ENCODE results near the gene ODC1.

ODC1 gene

GRCh38 chr2:10452312-10452711 lies 4.2 kb upstream of the ODC1 start:
- H3K36me3 ChIP-seq (ENCODE audit: control insufficient read depth in 1 of 2, insufficient read depth in 2 of 2, low read depth in 1 of 2, low read length in 2 of 2) = no peaks in the 10 kb centered on the region
- no peak overlapping the region for H2BK12ac ChIP-seq (ENCODE audit: low read length in 2 of 2)
- H3K4me1 ChIP-seq (ENCODE audit: control insufficient read depth, insufficient read depth, low read depth, low read length) = peaks cover 21% of the 10 kb centered on the region
- H3K23ac ChIP-seq (ENCODE audit: low read length in 2 of 2) = no peak overlapping the region
- H4K91ac ChIP-seq (ENCODE audit: low read length) = no peak overlapping the region
- no peak overlapping the region for H2BK5ac ChIP-seq (ENCODE audit: low read depth, low read length, poor library complexity, severe bottlenecking)
- H2AFZ ChIP-seq (ENCODE audit: low read depth, low read length) = no peak overlapping the region
- DNase-seq = peak; percentile 64
- no peaks in the 10 kb centered on the region for H3K27me3 ChIP-seq (ENCODE audit: control insufficient read depth in 1 of 2, insufficient read depth in 1 of 2, low read length in 2 of 2)
- no peak overlapping the region for H3K4me2 ChIP-seq (ENCODE audit: low read length, poor library complexity, severe bottlenecking)
- no peak overlapping the region for H3K18ac ChIP-seq (ENCODE audit: low read depth in 1 of 2, low read length in 2 of 2)
- no peak overlapping the region for H2BK120ac ChIP-seq (ENCODE audit: low read depth, low read length)
- H3K14ac ChIP-seq (ENCODE audit: low read length in 2 of 2) = no peak overlapping the region
- WGBS = 59% methylated on average over 3 of the region's 3 CpGs
- no peak overlapping the region for H3K4ac ChIP-seq (ENCODE audit: low read depth in 1 of 2, low read length in 2 of 2)
- H4K8ac ChIP-seq (ENCODE audit: low read length) = no peak overlapping the region
- H3K9me3 ChIP-seq (ENCODE audit: control insufficient read depth, low read length) = no peaks in the 10 kb centered on the region
- H2AK5ac ChIP-seq (ENCODE audit: low read length, severe bottlenecking) = no peak overlapping the region
- no peak overlapping the region for H2BK15ac ChIP-seq (ENCODE audit: low read depth, poor library complexity, severe bottlenecking)
- H3K4me3 ChIP-seq (ENCODE audit: insufficient read depth in 1 of 2, low read depth in 1 of 2, low read length in 2 of 2) = no peak overlapping the region
- no peak overlapping the region for H3K9ac ChIP-seq (ENCODE audit: low read length)
- H3K27ac ChIP-seq (ENCODE audit: low read length, poor library complexity, severe bottlenecking) = no peak overlapping the region
- peaks cover 2% of the 10 kb centered on the region for H3K79me1 ChIP-seq (replicated peaks; ENCODE audit: low read length, poor library complexity, severe bottlenecking)

GRCh38 chr2:10451819-10452218 lies 3.7 kb upstream of the ODC1 start:
- no peak overlapping the region for H3K4ac ChIP-seq (ENCODE audit: low read depth in 1 of 2, low read length in 2 of 2)

GRCh38 chr2:10449838-10450691 lies 1.9 kb upstream of the ODC1 start:
- no peak overlapping the region for H3K27ac ChIP-seq (ENCODE audit: low read length, poor library complexity, severe bottlenecking)
- DNase-seq = no peak
- H2AFZ ChIP-seq (ENCODE audit: low read depth, low read length) = no peak overlapping the region
- H3K27me3 ChIP-seq (ENCODE audit: control insufficient read depth in 1 of 2, insufficient read depth in 1 of 2, low read length in 2 of 2) = no peaks in the 10 kb centered on the region
- no peak overlapping the region for H2BK12ac ChIP-seq (ENCODE audit: low read length in 2 of 2)
- H3K4me2 ChIP-seq (ENCODE audit: low read length, poor library complexity, severe bottlenecking) = no peak overlapping the region
- H3K36me3 ChIP-seq (ENCODE audit: control insufficient read depth in 1 of 2, insufficient read depth in 2 of 2, low read depth in 1 of 2, low read length in 2 of 2) = no peaks in the 10 kb centered on the region
- H3K9ac ChIP-seq (ENCODE audit: low read length) = no peak overlapping the region
- H2BK5ac ChIP-seq (ENCODE audit: low read depth, low read length, poor library complexity, severe bottlenecking) = no peak overlapping the region
- peak overlapping the region; percentile 42 for H2AK5ac ChIP-seq (ENCODE audit: low read length, severe bottlenecking)
- peaks cover 26% of the 10 kb centered on the region for H3K4me1 ChIP-seq (ENCODE audit: control insufficient read depth, insufficient read depth, low read depth, low read length)
- peaks cover 2% of the 10 kb centered on the region for H3K79me1 ChIP-seq (replicated peaks; ENCODE audit: low read length, poor library complexity, severe bottlenecking)
- H3K14ac ChIP-seq (ENCODE audit: low read length in 2 of 2) = no peak overlapping the region
- peak overlapping the region in 1 of 2 experiments; percentile 91 for H3K4me3 ChIP-seq (ENCODE audit: insufficient read depth in 1 of 2, low read depth in 1 of 2, low read length in 2 of 2)
- H3K4ac ChIP-seq (ENCODE audit: low read depth in 1 of 2, low read length in 2 of 2) = no peak overlapping the region
- no peaks in the 10 kb centered on the region for H3K9me3 ChIP-seq (ENCODE audit: control insufficient read depth, low read length)
- H3K23ac ChIP-seq (ENCODE audit: low read length in 2 of 2) = peak overlapping the region in 1 of 2 experiments; percentile 9
- H2BK120ac ChIP-seq (ENCODE audit: low read depth, low read length) = no peak overlapping the region
- WGBS = 92% methylated on average over 20 of the region's 22 CpGs
- no peak overlapping the region for H4K8ac ChIP-seq (ENCODE audit: low read length)
- no peak overlapping the region for H2BK15ac ChIP-seq (ENCODE audit: low read depth, poor library complexity, severe bottlenecking)
- H3K18ac ChIP-seq (ENCODE audit: low read depth in 1 of 2, low read length in 2 of 2) = no peak overlapping the region
- no peak overlapping the region for H4K91ac ChIP-seq (ENCODE audit: low read length)

More at GRCh38 chr2:10451819-10452218, 3.7 kb upstream of the ODC1 start:
- no peaks in the 10 kb centered on the region for H3K9me3 ChIP-seq (ENCODE audit: control insufficient read depth, low read length)
- no peak overlapping the region for H2BK15ac ChIP-seq (ENCODE audit: low read depth, poor library complexity, severe bottlenecking)
- no peak overlapping the region for H2BK12ac ChIP-seq (ENCODE audit: low read length in 2 of 2)
- no peak overlapping the region for H3K14ac ChIP-seq (ENCODE audit: low read length in 2 of 2)
- H2AK5ac ChIP-seq (ENCODE audit: low read length, severe bottlenecking) = no peak overlapping the region
- H4K8ac ChIP-seq (ENCODE audit: low read length) = no peak overlapping the region
- no peak overlapping the region for H3K18ac ChIP-seq (ENCODE audit: low read depth in 1 of 2, low read length in 2 of 2)
- no peak overlapping the region for H2BK5ac ChIP-seq (ENCODE audit: low read depth, low read length, poor library complexity, severe bottlenecking)
- H3K36me3 ChIP-seq (ENCODE audit: control insufficient read depth in 1 of 2, insufficient read depth in 2 of 2, low read depth in 1 of 2, low read length in 2 of 2) = no peaks in the 10 kb centered on the region
- no peak overlapping the region for H2AFZ ChIP-seq (ENCODE audit: low read depth, low read length)
- 100% methylated on average over 3 of the region's 6 CpGs for WGBS
- no peak overlapping the region for H4K91ac ChIP-seq (ENCODE audit: low read length)
- DNase-seq = no peak
- H3K27me3 ChIP-seq (ENCODE audit: control insufficient read depth in 1 of 2, insufficient read depth in 1 of 2, low read length in 2 of 2) = no peaks in the 10 kb centered on the region
- H2BK120ac ChIP-seq (ENCODE audit: low read depth, low read length) = no peak overlapping the region
- H3K4me3 ChIP-seq (ENCODE audit: insufficient read depth in 1 of 2, low read depth in 1 of 2, low read length in 2 of 2) = no peak overlapping the region
- H3K4me2 ChIP-seq (ENCODE audit: low read length, poor library complexity, severe bottlenecking) = no peak overlapping the region
- peaks cover 21% of the 10 kb centered on the region for H3K4me1 ChIP-seq (ENCODE audit: control insufficient read depth, insufficient read depth, low read depth, low read length)
- H3K9ac ChIP-seq (ENCODE audit: low read length) = no peak overlapping the region
- no peak overlapping the region for H3K23ac ChIP-seq (ENCODE audit: low read length in 2 of 2)
- no peak overlapping the region for H3K27ac ChIP-seq (ENCODE audit: low read length, poor library complexity, severe bottlenecking)
- peaks cover 2% of the 10 kb centered on the region for H3K79me1 ChIP-seq (replicated peaks; ENCODE audit: low read length, poor library complexity, severe bottlenecking)

- Histone ChIP-seq H4K8ac (ENCODE audit: low read length) (no peak overlapping the region), H3K4ac (ENCODE audit: low read depth in 1 of 2, low read length in 2 of 2) (no peak overlapping the region), H2BK120ac (ENCODE audit: low read depth, low read length) (no peak overlapping the region), H3K79me1 (replicated peaks; ENCODE audit: low read length, poor library complexity, severe bottlenecking) (peaks cover 2% of the 10 kb centered on the region), H2BK5ac (ENCODE audit: low read depth, low read length, poor library complexity, severe bottlenecking) (no peak overlapping the region), H3K9me3 (ENCODE audit: control insufficient read depth, low read length) (no peaks in the 10 kb centered on the region), H3K4me2 (ENCODE audit: low read length, poor library complexity, severe bottlenecking) (peak overlapping the region; percentile 97), H2AK5ac (ENCODE audit: low read length, severe bottlenecking) (peak overlapping the region; percentile 42), H3K27me3 (ENCODE audit: control insufficient read depth in 1 of 2, insufficient read depth in 1 of 2, low read length in 2 of 2) (no peaks in the 10 kb centered on the region), H3K27ac (ENCODE audit: low read length, poor library complexity, severe bottlenecking) (no peak overlapping the region), H3K4me3 (ENCODE audit: insufficient read depth in 1 of 2, low read depth in 1 of 2, low read length in 2 of 2) (peak overlapping the region in 1 of 2 experiments; percentile 91), H3K4me1 (ENCODE audit: control insufficient read depth, insufficient read depth, low read depth, low read length) (peaks cover 21% of the 10 kb centered on the region), H2AFZ (ENCODE audit: low read depth, low read length) (no peak overlapping the region), H3K9ac (ENCODE audit: low read length) (peak overlapping the region; percentile 97), H3K23ac (ENCODE audit: low read length in 2 of 2) (no peak overlapping the region), H2BK15ac (ENCODE audit: low read depth, poor library complexity, severe bottlenecking) (no peak overlapping the region), H3K36me3 (ENCODE audit: control insufficient read depth in 1 of 2, insufficient read depth in 2 of 2, low read depth in 1 of 2, low read length in 2 of 2) (peaks cover 3 to 6% of the 10 kb centered on the region in 2 experiments), H2BK12ac (ENCODE audit: low read length in 2 of 2) (no peak overlapping the region), H4K91ac (ENCODE audit: low read length) (no peak overlapping the region), H3K18ac (ENCODE audit: low read depth in 1 of 2, low read length in 2 of 2) (no peak overlapping the region), H3K14ac (ENCODE audit: low read length in 2 of 2) (no peak overlapping the region)
- 72% methylated on average over 3 of the region's 5 CpGs for WGBS
- no peak for DNase-seq
Observed at GRCh38 chr2:10449486-10449831, 1.3 kb upstream of the ODC1 start.

Data from mesenchymal stem cell (in vitro differentiated cells and primary cell).